Measurements from ENCODE around the gene AUH.

The AUH gene

DNA sequence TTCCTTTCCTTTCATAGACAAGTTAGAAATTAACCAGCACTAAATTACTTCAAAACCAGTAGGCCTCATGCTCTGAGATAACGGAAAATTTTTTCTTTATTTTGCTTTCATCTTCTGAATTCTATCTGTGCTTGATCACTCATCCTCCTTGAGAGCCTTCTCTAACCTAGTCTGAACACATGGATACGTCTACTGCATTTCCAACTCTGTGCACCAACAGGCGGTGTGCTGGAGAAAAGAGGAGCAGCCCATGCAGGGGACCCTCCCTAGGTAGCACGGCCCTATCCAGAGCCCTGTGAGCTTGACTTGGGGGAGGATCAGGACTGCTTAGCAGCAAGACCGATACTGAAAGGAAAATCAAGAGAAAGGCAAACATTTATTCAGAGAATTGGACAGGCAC, 149.8 kb downstream of the AUH start:
- no peak for TF ChIP-seq ARNT (IDR thresholded peaks at IDR 0.05)
- TF ChIP-seq ELF4 (IDR thresholded peaks at IDR 0.05) = no peak
- TF ChIP-seq SP1 (IDR thresholded peaks at IDR 0.05) = no peak
- no peak for TF ChIP-seq FOXM1 (IDR thresholded peaks at IDR 0.05; ENCODE audit: borderline replicate concordance)
- TF ChIP-seq FOXA1 (IDR thresholded peaks at IDR 0.05) = no peak
- no peak for DNase-seq (ENCODE audit: extremely low spot score)
- ChIA-PET POLR2A (no interaction called here), CTCF (no interaction called here)

DNA sequence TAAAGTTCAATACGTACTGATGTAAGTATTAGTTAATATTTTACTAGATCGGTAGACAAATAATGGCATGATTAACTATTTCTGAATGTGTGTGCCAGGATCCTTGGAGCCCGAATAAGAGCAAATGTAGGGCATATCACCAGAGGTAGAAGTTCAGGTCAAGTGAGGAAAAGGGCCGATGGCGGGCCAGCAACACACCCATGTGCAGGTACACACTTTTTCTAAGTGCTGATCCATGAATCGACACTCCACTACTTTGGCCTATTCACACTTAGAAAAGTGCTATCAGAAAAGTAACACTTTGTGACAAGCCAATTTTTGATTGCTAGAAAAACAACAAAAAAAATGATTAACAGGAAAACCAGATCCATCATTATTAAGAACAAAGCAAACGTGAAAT, 150.3 kb downstream of the AUH start:
- DNase-seq (ENCODE audit: extremely low spot score) = no peak
- TF ChIP-seq LEF1 (IDR thresholded peaks at IDR 0.05; ENCODE audit: borderline replicate concordance) (no peak), NFRKB (IDR thresholded peaks at IDR 0.05) (no peak), FOXM1 (IDR thresholded peaks at IDR 0.05; ENCODE audit: borderline replicate concordance) (no peak), SP1 (IDR thresholded peaks at IDR 0.05) (no peak), FOXA1 (IDR thresholded peaks at IDR 0.05) (no peak), SUZ12 (IDR thresholded peaks at IDR 0.05) (no peak), ZNF384 (IDR thresholded peaks at IDR 0.05) (no peak), ARNT (IDR thresholded peaks at IDR 0.05) (no peak)
- TF ChIP-seq, protein P1, sequence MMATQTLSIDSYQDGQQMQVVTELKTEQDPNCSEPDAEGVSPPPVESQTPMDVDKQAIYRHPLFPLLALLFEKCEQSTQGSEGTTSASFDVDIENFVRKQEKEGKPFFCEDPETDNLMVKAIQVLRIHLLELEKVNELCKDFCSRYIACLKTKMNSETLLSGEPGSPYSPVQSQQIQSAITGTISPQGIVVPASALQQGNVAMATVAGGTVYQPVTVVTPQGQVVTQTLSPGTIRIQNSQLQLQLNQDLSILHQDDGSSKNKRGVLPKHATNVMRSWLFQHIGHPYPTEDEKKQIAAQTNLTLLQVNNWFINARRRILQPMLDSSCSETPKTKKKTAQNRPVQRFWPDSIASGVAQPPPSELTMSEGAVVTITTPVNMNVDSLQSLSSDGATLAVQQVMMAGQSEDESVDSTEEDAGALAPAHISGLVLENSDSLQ (IDR thresholded peaks at IDR 0.05) = no peak
- ChIA-PET POLR2A (no interaction called here), CTCF (no interaction called here)

DNA sequence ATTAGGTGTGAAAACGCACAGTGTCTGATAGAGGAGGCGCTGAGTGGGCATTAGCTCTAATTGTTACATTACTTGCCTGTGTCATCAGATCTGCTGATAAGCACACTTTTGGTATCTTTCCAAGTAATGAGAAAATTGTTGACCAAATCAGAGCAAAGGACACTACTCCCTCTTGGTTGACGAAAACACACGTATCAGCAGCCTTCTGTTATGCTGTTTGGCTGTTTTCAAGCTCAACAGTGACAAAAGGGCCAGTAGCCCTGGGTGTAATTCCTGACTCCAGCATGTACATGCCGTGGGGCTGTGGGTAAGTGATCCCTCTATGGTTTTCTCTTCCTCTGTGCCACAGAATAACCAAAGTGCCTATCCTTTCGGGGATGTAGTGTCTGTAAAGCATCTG, 151.4 kb downstream of the AUH start:
- TF ChIP-seq L3MBTL2 (conservative IDR thresholded peaks at IDR 0.05) (no peak), FOXK2 (IDR thresholded peaks at IDR 0.05) (no peak), ARNT (IDR thresholded peaks at IDR 0.05) (no peak), FOXM1 (IDR thresholded peaks at IDR 0.05; ENCODE audit: borderline replicate concordance) (no peak), TARDBP (IDR thresholded peaks at IDR 0.05) (no peak), BHLHE40 (IDR thresholded peaks at IDR 0.05; ENCODE audit: borderline replicate concordance) (no peak), LEF1 (IDR thresholded peaks at IDR 0.05; ENCODE audit: borderline replicate concordance) (no peak), ZNF384 (IDR thresholded peaks at IDR 0.05) (no peak), FOXA1 (IDR thresholded peaks at IDR 0.05) (no peak), SUZ12 (IDR thresholded peaks at IDR 0.05) (no peak), HDGF (IDR thresholded peaks at IDR 0.05; ENCODE audit: borderline replicate concordance) (no peak), NFRKB (IDR thresholded peaks at IDR 0.05) (no peak), ELF4 (IDR thresholded peaks at IDR 0.05) (no peak), SP1 (IDR thresholded peaks at IDR 0.05) (no peak), CTBP1 (IDR thresholded peaks at IDR 0.05; ENCODE audit: borderline replicate concordance) (no peak)
- TF ChIP-seq, protein P1 (IDR thresholded peaks at IDR 0.05) = no peak
- ChIA-PET POLR2A (interaction anchor here (0.9 kb wide), 1 partner anchor 146 kb away, joined by 3 read pairs; no protein-coding TSS in a partner anchor), CTCF (no interaction called here)
- no peak for DNase-seq (ENCODE audit: extremely low spot score)

- CTCF ChIA-PET = no interaction called here
- POLR2A ChIA-PET = no interaction called here
- no peak for TF ChIP-seq CTBP1 (IDR thresholded peaks at IDR 0.05; ENCODE audit: borderline replicate concordance)
- TF ChIP-seq HDGF (IDR thresholded peaks at IDR 0.05; ENCODE audit: borderline replicate concordance) = no peak
- TF ChIP-seq, protein P1 (IDR thresholded peaks at IDR 0.05) = no peak
- TF ChIP-seq ARNT (IDR thresholded peaks at IDR 0.05) = no peak
- TF ChIP-seq SUZ12 (IDR thresholded peaks at IDR 0.05) = no peak
- TF ChIP-seq L3MBTL2 (conservative IDR thresholded peaks at IDR 0.05) = no peak
- DNase-seq (ENCODE audit: extremely low spot score) = no peak
These were observed 152.9 kb downstream of the AUH start for GRCh38 chr9:91208837-91209236.

DNA sequence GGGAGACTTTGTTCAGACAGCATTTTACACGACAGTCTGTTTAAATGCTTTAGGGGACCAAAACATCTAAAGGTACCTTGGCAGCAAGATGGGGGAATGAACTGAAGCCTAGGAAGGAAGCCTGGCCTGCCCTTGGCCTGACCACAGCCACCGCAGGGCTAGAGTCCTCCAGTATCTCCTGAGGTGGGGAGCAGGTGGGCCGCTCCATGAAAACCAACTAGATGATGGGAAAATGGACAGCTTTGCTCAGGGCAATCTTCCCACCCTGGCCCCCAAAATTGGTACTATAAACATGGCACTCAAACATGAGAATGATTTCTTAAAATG, 153.3 kb downstream of the AUH start:
- TF ChIP-seq, protein P1 (IDR thresholded peaks at IDR 0.05) = no peak
- TF ChIP-seq HDGF (IDR thresholded peaks at IDR 0.05; ENCODE audit: borderline replicate concordance) = no peak
- no peak for TF ChIP-seq LEF1 (IDR thresholded peaks at IDR 0.05; ENCODE audit: borderline replicate concordance)
- TF ChIP-seq ARNT (IDR thresholded peaks at IDR 0.05) = no peak
- no peak for TF ChIP-seq FOXA1 (IDR thresholded peaks at IDR 0.05)
- TF ChIP-seq ZNF384 (IDR thresholded peaks at IDR 0.05) = no peak
- no peak for TF ChIP-seq CTBP1 (IDR thresholded peaks at IDR 0.05; ENCODE audit: borderline replicate concordance)
- ChIA-PET POLR2A (no interaction called here), CTCF (no interaction called here)
- no peak for DNase-seq (ENCODE audit: extremely low spot score)

DNA sequence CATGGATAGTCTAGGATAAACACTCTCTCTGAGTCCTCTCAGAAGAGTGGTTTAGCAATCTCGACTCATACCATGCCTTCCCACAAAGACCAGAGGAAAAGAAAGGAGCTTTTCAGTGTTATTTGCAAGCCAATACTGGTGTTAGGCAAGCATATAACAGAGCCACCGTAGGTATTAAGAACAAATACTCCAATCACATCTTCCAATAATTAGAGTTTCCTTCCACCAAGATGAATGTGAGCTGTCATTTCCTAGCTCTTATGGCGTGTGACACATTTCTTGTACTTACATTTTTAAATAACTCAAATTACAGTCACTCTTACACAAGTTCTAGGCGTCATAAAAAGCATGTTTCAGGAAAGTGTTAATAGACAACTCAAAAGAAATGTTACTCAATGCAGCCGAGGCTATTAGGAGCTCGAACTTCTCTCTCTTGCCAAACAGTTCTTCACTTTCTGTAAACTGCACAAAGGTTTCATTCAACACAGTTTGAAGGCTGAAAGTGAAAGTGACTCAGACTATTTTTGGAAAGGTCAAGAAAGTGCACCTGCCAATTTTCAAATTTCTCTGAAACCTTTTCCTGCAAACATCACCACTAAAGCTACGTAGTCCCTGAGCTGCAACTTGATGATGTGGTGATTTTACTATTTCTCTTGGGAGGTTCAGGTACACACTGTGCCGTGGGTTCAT, 153.8 kb downstream of the AUH start:
- TF ChIP-seq ELF4 (IDR thresholded peaks at IDR 0.05) = no peak
- no peak for TF ChIP-seq CTBP1 (IDR thresholded peaks at IDR 0.05; ENCODE audit: borderline replicate concordance)
- TF ChIP-seq FOXA1 (IDR thresholded peaks at IDR 0.05) = no peak
- TF ChIP-seq BHLHE40 (IDR thresholded peaks at IDR 0.05; ENCODE audit: borderline replicate concordance) = no peak
- TF ChIP-seq LEF1 (IDR thresholded peaks at IDR 0.05; ENCODE audit: borderline replicate concordance) = no peak
- TF ChIP-seq, protein P1 (IDR thresholded peaks at IDR 0.05) = no peak
- TF ChIP-seq SP1 (IDR thresholded peaks at IDR 0.05) = no peak
- CTCF ChIA-PET = interaction anchor here (0.6 kb wide), 2 partner anchors 65 to 108 kb away, joined by 3 to 4 read pairs; no protein-coding TSS in a partner anchor
- DNase-seq (ENCODE audit: extremely low spot score) = no peak
- POLR2A ChIA-PET = no interaction called here

Data from HEK293T (cell line).